ENCODE measurements around the gene ICAM5. TPM values are rescaled to one million over a fixed set of nuclear protein-coding genes. Genes with fewer than 3 reads are reported as not detected.
A peak's percentile ranks its signal among the peaks of the same experiment; 100 is the strongest.

Gene ICAM5
- total and polyA plus RNA-seq, 2 donors from 2014 or later, result 0.34 to 2.9 TPM

- no peak for FAIRE-seq
- no peak for DNase-seq
- Histone ChIP-seq H3K4me1 (ENCODE audit: control insufficient read depth in 2 of 3, insufficient read depth in 2 of 3, low read depth in 1 of 3, low read length in 3 of 3) (no peaks in the 10 kb centered on the region), H3K27ac (ENCODE audit: low read depth in 2 of 2, low read length in 2 of 2) (no peak within 1 kb of the TSS), H3K9ac (ENCODE audit: low read length in 3 of 3) (no peak within 1 kb of the TSS), H3K36me3 (ENCODE audit: control insufficient read depth in 2 of 3, insufficient read depth in 3 of 3, low read length in 3 of 3) (no peaks in the 10 kb centered on the region), H3K27me3 (ENCODE audit: control insufficient read depth, insufficient read depth, low read length) (no peaks in the 10 kb centered on the region), H3K9me3 (ENCODE audit: control insufficient read depth in 2 of 3, insufficient read depth in 1 of 3, low read length in 3 of 3) (no peaks in the 10 kb centered on the region), H3K4me3 (ENCODE audit: low read length in 3 of 3) (no peak within 1 kb of the TSS)
- intact Hi-C loops (cut with DNase I), result no loop called here
- TF ChIP-seq CTCF (IDR thresholded peaks at IDR 0.05; ENCODE audit: borderline replicate concordance, extremely low read depth, insufficient read depth), result no peak
Measured at GRCh38 chr19:10309423-10309822, 19.7 kb downstream of the ICAM5 start, which contains the start of gene ZGLP1. TSS of gene ZGLP1 (minus strand) at chr19:10309815.

- Histone ChIP-seq H3K27me3 (ENCODE audit: control insufficient read depth, insufficient read depth, low read length) (no peaks in the 10 kb centered on the region), H3K36me3 (ENCODE audit: control insufficient read depth in 2 of 3, insufficient read depth in 3 of 3, low read length in 3 of 3) (peaks cover 2 to 7% (median 5%) of the 10 kb centered on the region in 3 donors), H3K4me1 (ENCODE audit: control insufficient read depth in 2 of 3, insufficient read depth in 2 of 3, low read depth in 1 of 3, low read length in 3 of 3) (peaks cover 0 to 2% (median 0%) of the 10 kb centered on the region in 3 donors), H3K9me3 (ENCODE audit: control insufficient read depth in 2 of 3, insufficient read depth in 1 of 3, low read length in 3 of 3) (no peaks in the 10 kb centered on the region), H3K27ac (ENCODE audit: low read depth in 2 of 2, low read length in 2 of 2) (peak within 1 kb of the TSS in 1 of 2 donors; percentile 26), H3K9ac (ENCODE audit: low read length in 3 of 3) (peak within 1 kb of the TSS; percentile 63 to 87 (median 78)), H3K4me3 (ENCODE audit: low read length in 3 of 3) (peak within 1 kb of the TSS; percentile 72 to 91 (median 84))
- FAIRE-seq (no peak), DNase-seq (peak; percentile 86 to 95 (median 88))
- intact Hi-C loops (cut with DNase I), result no loop called here
- no peak for TF ChIP-seq CTCF (IDR thresholded peaks at IDR 0.05; ENCODE audit: borderline replicate concordance, extremely low read depth, insufficient read depth)
Measured at GRCh38 chr19:10315335-10316214, 25.8 kb downstream of the ICAM5 start, which contains the start of gene FDX2. TSS of gene FDX2 (minus strand) at chr19:10316015. CDS start at chr19:10315996, 19 bp downstream.

- FAIRE-seq, result no peak
- peak in 2 of 5 donors; percentile 71 to 79 for DNase-seq
- Histone ChIP-seq H3K36me3 (ENCODE audit: control insufficient read depth in 2 of 3, insufficient read depth in 3 of 3, low read length in 3 of 3) (peaks cover 2 to 10% (median 5%) of the 10 kb centered on the region in 3 donors), H3K4me1 (ENCODE audit: control insufficient read depth in 2 of 3, insufficient read depth in 2 of 3, low read depth in 1 of 3, low read length in 3 of 3) (peaks cover 0 to 2% (median 0%) of the 10 kb centered on the region in 3 donors), H3K4me3 (ENCODE audit: low read length in 3 of 3) (no peak overlapping the region), H3K9ac (ENCODE audit: low read length in 3 of 3) (no peak overlapping the region), H3K9me3 (ENCODE audit: control insufficient read depth in 2 of 3, insufficient read depth in 1 of 3, low read length in 3 of 3) (no peaks in the 10 kb centered on the region), H3K27me3 (ENCODE audit: control insufficient read depth, insufficient read depth, low read length) (no peaks in the 10 kb centered on the region), H3K27ac (ENCODE audit: low read depth in 2 of 2, low read length in 2 of 2) (no peak overlapping the region)
- intact Hi-C loops (cut with DNase I), result no loop called here
- no peak for TF ChIP-seq CTCF (IDR thresholded peaks at IDR 0.05; ENCODE audit: borderline replicate concordance, extremely low read depth, insufficient read depth)
Measured at GRCh38 chr19:10316229-10317044, 26.7 kb downstream of the ICAM5 start.
